Pancreas (tissue), 10 donors: ENCODE data around the gene SIL1. TPM values are rescaled to one million over a fixed set of nuclear protein-coding genes. Genes with fewer than 3 reads are reported as not detected.
A peak's percentile ranks its signal among the peaks of the same experiment; 100 is the strongest.

Experiments
- ATAC-seq, 4 donors: fragments of 200-7000 bp; cut with Tn5 transposase; one replicate each; pipeline versions ENCODE4 v1.8.0 to v1.9.1; 2020; ENCODE audit warnings: mild to moderate bottlenecking in 4 of 4, moderate library complexity in 4 of 4
- DNase-seq, 6 donors: peaks; one replicate each; pipeline ENCODE4 v3.0.0-alpha.2; 2020
- FAIRE-seq: peaks from 2 replicates; lab custom pipeline; 2012; peaks lifted over from hg19 to GRCh38; lab: Jason Lieb, UNC
- H3K27ac ChIP-seq, 4 donors: fragments of 200-600 bp; sonication (generic); 1 replicate in 3 of 4; 2 replicates in 1 of 4; pipeline versions ENCODE4 v1.5.0 to v1.8.0; 2020
- H3K27me3 ChIP-seq, 4 donors: fragments of 200-600 bp; one replicate each; pipeline ENCODE4 v1.8.0; 2021
- H3K36me3 ChIP-seq, 3 donors: fragments of 200-600 bp; sonication (generic) in 1 of 3; one replicate each; pipeline versions ENCODE4 v1.5.0 to v1.8.0; 2020 to 2021
- H3K4me1 ChIP-seq, 3 donors: fragments of 200-600 bp; one replicate each; pipeline ENCODE4 v1.8.0; 2021
- H3K4me3 ChIP-seq, 4 donors: fragments of 200-600 bp; sonication (generic) in 2 of 4; one replicate each; pipeline versions ENCODE4 v1.5.0 to v1.8.0; 2020 to 2021
- H3K9me3 ChIP-seq, 4 donors: fragments of 200-600 bp; one replicate each; pipeline ENCODE4 v1.8.0; 2021
- WGBS, 2 donors: extraction: QIAGEN DNeasy Blood & Tissue Kit; methylation state at CpG; one replicate each; pipeline ENCODE4 v1.1.7; 2013; 5-methylcytosine and 5-hydroxymethylcytosine counted together
- intact Hi-C, 3 donors: fragments of 100-400 bp; cut with DNase I; formaldehyde crosslinking; loops; one replicate each; pipeline versions ENCODE4 v1.11.1 to v1.14.2; 2022
- polyA plus RNA-seq, 2 donors: library from polyadenylated mRNA; stranded (reverse); fragments of 200-250 nt; gene quantifications; one replicate each; pipeline ENCODE4 v1.2.3, GENCODE V29; 2013
- total RNA-seq, 6 donors: library from RNA; stranded (reverse); fragmentation: NEBNext Ultra II Directional in 4 of 6; extraction: Animal tissue kit (Norgen Biotek cat#: 25700) in 4 of 6; gene quantifications; one replicate each; pipeline versions ENCODE4 v1.2.1 to v1.2.4, GENCODE V29; 2021 to 2023
- TF ChIP-seq, protein P1 (sequence below), 4 donors: fragments of 200-600 bp; sonication (generic) in 3 of 4; IDR thresholded peaks; one replicate each; pipeline versions ENCODE4 v1.5.0 to v1.8.0; 2021; ENCODE audit warnings: antibody characterized with exemption in 4 of 4
- donor health status: healthy with polysubstance abuse.
- donor health status: DM: no; HTN: no; CAD: no; lungs with moderate emphysema.
- donor health status: DM: no; HTN: no; CAD: no.
- donor health status: control.
- donor health status: control.
- donor health status: Bipolar disorder and iron deficiency.
- donor health status: DM: yes; HTN: yes; CAD: no.
- donor health status: DM: no; HTN: no; CAD: no.
- donor health status: DM: no; HTN: no; CAD: no.
- donor health status: DM: yes; HTN: yes; CAD: no.

The SIL1 gene
- total and polyA plus RNA-seq, 8 donors: 38.6 to 119 (median 55.0) TPM

DNA sequence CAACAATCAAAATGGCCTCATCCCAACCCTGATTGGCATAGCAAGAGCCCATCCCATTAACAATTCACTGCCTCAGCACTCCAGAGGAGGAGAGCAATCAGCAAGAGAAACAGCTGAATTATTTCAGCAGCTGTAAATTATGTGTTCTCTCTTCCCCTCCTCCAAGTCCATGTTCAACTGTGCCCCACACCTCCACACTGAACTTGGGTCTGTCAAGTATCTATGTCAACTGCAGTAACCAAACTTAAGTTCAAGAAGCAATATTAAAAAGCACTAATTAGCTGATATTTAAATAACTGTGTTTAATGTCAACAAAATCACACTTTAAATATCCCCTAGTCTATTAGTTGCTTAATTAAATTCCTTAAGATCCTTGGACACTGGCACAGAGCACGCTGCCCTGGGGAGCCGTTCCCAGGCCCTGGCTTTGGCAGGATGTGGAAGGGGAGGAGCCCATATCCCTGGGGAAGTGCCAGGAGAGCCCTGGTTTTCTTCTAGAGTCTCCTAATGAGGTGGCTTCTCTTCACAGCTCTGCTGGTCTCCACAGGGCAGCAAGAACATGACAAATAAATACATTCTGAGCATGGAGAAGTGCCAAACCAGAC is 50.6 kb downstream of the SIL1 start:
- FAIRE-seq (no peak), ATAC-seq (peak; percentile 82 to 92 (median 88)), DNase-seq (peak; percentile 74 to 85 (median 77))
- H3K36me3 ChIP-seq: no peaks in the 10 kb centered on the region
- TF ChIP-seq, protein P1, sequence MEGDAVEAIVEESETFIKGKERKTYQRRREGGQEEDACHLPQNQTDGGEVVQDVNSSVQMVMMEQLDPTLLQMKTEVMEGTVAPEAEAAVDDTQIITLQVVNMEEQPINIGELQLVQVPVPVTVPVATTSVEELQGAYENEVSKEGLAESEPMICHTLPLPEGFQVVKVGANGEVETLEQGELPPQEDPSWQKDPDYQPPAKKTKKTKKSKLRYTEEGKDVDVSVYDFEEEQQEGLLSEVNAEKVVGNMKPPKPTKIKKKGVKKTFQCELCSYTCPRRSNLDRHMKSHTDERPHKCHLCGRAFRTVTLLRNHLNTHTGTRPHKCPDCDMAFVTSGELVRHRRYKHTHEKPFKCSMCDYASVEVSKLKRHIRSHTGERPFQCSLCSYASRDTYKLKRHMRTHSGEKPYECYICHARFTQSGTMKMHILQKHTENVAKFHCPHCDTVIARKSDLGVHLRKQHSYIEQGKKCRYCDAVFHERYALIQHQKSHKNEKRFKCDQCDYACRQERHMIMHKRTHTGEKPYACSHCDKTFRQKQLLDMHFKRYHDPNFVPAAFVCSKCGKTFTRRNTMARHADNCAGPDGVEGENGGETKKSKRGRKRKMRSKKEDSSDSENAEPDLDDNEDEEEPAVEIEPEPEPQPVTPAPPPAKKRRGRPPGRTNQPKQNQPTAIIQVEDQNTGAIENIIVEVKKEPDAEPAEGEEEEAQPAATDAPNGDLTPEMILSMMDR (IDR thresholded peaks at IDR 0.05): no peak
- WGBS, 2 donors: 0 to 3% methylated on average over 2 of the region's 2 CpGs
- peaks cover 34 to 50% (median 40%) of the 10 kb centered on the region in 3 donors for H3K4me1 ChIP-seq
- H3K4me3 ChIP-seq: no peak overlapping the region
- H3K9me3 ChIP-seq: no peaks in the 10 kb centered on the region
- H3K27me3 ChIP-seq: no peaks in the 10 kb centered on the region
- intact Hi-C loops: no loop called here
- peak overlapping the region in 2 of 4 donors; percentile 31 to 73 for H3K27ac ChIP-seq

- no peaks in the 10 kb centered on the region for H3K36me3 ChIP-seq
- no peak overlapping the region for H3K4me3 ChIP-seq
- no peak for DNase-seq
- intact Hi-C loops: no loop called here
- H3K9me3 ChIP-seq: no peaks in the 10 kb centered on the region
- no peak overlapping the region for H3K27ac ChIP-seq
- TF ChIP-seq, protein P1 (IDR thresholded peaks at IDR 0.05): no peak
- no peak for ATAC-seq
- no peak for FAIRE-seq
- 30 to 49% methylated on average over 2 of the region's 2 CpGs for WGBS, 2 donors
- peaks cover 40 to 57% (median 45%) of the 10 kb centered on the region in 3 donors for H3K4me1 ChIP-seq
- no peaks in the 10 kb centered on the region for H3K27me3 ChIP-seq
Measured at GRCh38 chr5:139146809-139147482, 51.2 kb downstream of the SIL1 start.

DNA sequence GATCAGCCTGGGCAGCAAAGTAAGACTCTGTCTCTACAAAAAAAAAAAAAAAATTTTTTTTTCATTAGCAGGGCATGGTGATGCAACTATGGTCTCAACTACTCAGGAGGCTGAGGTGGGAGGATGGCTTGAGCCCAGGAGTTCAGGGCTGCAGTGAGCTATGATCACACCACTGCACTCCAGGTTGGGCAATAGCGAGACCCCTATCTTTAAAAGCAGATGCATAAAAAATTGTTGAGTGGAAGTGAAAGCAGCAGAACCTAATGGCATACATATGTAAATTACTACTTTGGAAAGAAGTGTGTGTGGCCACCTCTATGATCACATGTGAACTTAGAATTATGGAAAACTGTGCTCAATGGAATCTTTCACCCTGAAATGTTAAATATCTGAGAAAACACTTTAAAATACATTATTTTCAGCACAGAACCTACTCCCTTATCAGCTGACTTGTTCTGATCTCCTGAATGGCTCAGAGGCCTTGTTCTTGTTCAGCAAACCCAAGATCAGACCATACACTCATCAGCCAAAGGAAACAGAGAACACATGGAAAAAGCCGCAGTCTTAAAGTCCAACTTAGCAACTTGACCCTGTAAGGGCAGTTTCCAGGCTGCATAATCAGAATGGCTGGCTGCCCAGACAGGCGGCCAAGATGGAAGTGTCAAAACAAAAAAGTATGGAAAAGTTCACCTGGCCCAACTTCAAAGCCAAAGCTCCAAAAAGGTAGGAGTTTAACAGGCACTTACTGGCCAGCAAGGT is 56.5 kb downstream of the SIL1 start:
- Histone ChIP-seq H3K9me3 (no peaks in the 10 kb centered on the region), H3K4me3 (no peak overlapping the region), H3K27me3 (no peaks in the 10 kb centered on the region), H3K27ac (peak overlapping the region in 2 of 4 donors; percentile 72 to 81), H3K4me1 (peaks cover 39 to 42% (median 39%) of the 10 kb centered on the region in 3 donors), H3K36me3 (no peaks in the 10 kb centered on the region)
- DNase-seq (peak; percentile 67 to 87 (median 82)), FAIRE-seq (no peak), ATAC-seq (peak; percentile 89 to 92 (median 91))
- intact Hi-C loops: no loop called here
- 18 to 22% methylated on average over 3 of the region's 3 CpGs for WGBS, 2 donors
- TF ChIP-seq, protein P1 (IDR thresholded peaks at IDR 0.05): no peak

DNA sequence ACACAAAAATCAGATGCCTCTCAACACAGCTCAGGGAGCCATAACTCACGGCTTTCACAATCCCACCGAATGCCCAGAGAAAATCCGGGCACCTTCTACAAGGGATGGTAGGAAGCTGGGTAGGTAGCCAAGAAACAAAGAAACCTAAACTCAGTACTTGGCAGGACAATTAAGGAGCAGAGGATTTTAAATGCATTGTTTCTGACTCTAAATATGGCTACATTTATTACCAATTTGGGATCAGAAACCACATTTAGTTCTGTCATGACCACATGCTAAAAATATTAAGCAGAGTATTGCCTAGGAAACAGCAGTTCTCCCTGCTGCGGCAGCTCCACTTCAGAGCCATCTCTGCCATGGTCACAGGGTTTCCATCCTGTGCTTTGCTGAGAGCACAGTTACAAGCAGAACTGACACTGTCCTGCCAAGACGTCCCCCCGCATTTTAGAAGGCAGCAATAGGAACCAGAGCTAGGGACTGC is 57.5 kb downstream of the SIL1 start:
- peak in 2 of 4 donors; percentile 5 to 24 for ATAC-seq
- no peak for FAIRE-seq
- no peak for DNase-seq
- Histone ChIP-seq H3K4me1 (peaks cover 39 to 42% (median 39%) of the 10 kb centered on the region in 3 donors), H3K4me3 (no peak overlapping the region), H3K9me3 (no peaks in the 10 kb centered on the region), H3K36me3 (no peaks in the 10 kb centered on the region), H3K27me3 (no peaks in the 10 kb centered on the region), H3K27ac (peak overlapping the region in 3 of 4 donors; percentile 9 to 81 (median 72))
- TF ChIP-seq, protein P1 (IDR thresholded peaks at IDR 0.05): no peak
- intact Hi-C loops: no loop called here
- 41 to 51% methylated on average over 6 of the region's 6 CpGs for WGBS, 2 donors
